ENCODE results near the gene CARD18. TPM values are rescaled to one million over a fixed set of nuclear protein-coding genes. Genes with fewer than 3 reads are reported as not detected.
A peak's percentile ranks its signal among the peaks of the same experiment; 100 is the strongest.

The CARD18 gene
- total and polyA plus RNA-seq, 2 of the 13 experiments (the other 11 are each of a cell fraction or from before 2014, with no cell fraction given) = not detected

- TF ChIP-seq ZNF331 (CRISPR knock-in tag; IDR thresholded peaks at IDR 0.05) (no peak), HNF1B (CRISPR knock-in tag; IDR thresholded peaks at IDR 0.05) (no peak), NFE2L2 (IDR thresholded peaks at IDR 0.05; ENCODE audit: low read length) (no peak), SNAI1 (CRISPR knock-in tag; IDR thresholded peaks at IDR 0.05; ENCODE audit: borderline replicate concordance) (no peak), ZNF780A (CRISPR knock-in tag; IDR thresholded peaks at IDR 0.05) (no peak), ZNF639 (CRISPR knock-in tag; conservative IDR thresholded peaks at IDR 0.05) (no peak), ZNF7 (CRISPR knock-in tag; IDR thresholded peaks at IDR 0.05) (no peak), CBX5 (CRISPR knock-in tag; IDR thresholded peaks at IDR 0.05; ENCODE audit: borderline replicate concordance) (no peak), ARID5B (CRISPR knock-in tag; IDR thresholded peaks at IDR 0.05) (0 out of 2 replicates have a peak, but pooled peaks have one; percentile 31), ZNF772 (CRISPR knock-in tag; IDR thresholded peaks at IDR 0.05) (no peak), XRCC5 (optimal IDR thresholded peaks at IDR 0.05; ENCODE audit: low read length) (no peak), SOX13 (IDR thresholded peaks at IDR 0.05) (no peak), SOX13 (CRISPR knock-in tag; conservative IDR thresholded peaks at IDR 0.05 in 1 of 2, IDR thresholded peaks at IDR 0.05 in 1 of 2) (peak in 1 of 2 experiments; percentile 49; a peak in 2 of 4 replicates), ZNF260 (CRISPR knock-in tag; IDR thresholded peaks at IDR 0.05; ENCODE audit: borderline replicate concordance, low read depth) (no peak), ZIK1 (CRISPR knock-in tag; IDR thresholded peaks at IDR 0.05; ENCODE audit: borderline replicate concordance, low read depth) (no peak), SSRP1 (CRISPR knock-in tag; IDR thresholded peaks at IDR 0.05) (no peak), PITX1 (CRISPR knock-in tag; IDR thresholded peaks at IDR 0.05) (no peak), ZSCAN20 (CRISPR knock-in tag; IDR thresholded peaks at IDR 0.05; ENCODE audit: borderline replicate concordance) (no peak), ZNF274 (CRISPR knock-in tag; IDR thresholded peaks at IDR 0.05) (no peak), ZNF644 (CRISPR knock-in tag; IDR thresholded peaks at IDR 0.05; ENCODE audit: low read depth) (0 out of 2 replicates have a peak, but pooled peaks have one; percentile 44), RELA (CRISPR knock-in tag; IDR thresholded peaks at IDR 0.05) (no peak), FOXA3 (CRISPR knock-in tag; IDR thresholded peaks at IDR 0.05) (0 out of 2 replicates have a peak, but pooled peaks have one; percentile 18), ZBTB21 (CRISPR knock-in tag; IDR thresholded peaks at IDR 0.05) (peak; percentile 54; the same call in 1 of the 2 replicates), TMF1 (CRISPR knock-in tag; IDR thresholded peaks at IDR 0.05; ENCODE audit: low read depth) (no peak), THYN1 (CRISPR knock-in tag; IDR thresholded peaks at IDR 0.05; ENCODE audit: borderline replicate concordance, low read depth) (no peak), CHCHD3 (CRISPR knock-in tag; IDR thresholded peaks at IDR 0.05) (no peak)
- TF ChIP-seq, protein P1, sequence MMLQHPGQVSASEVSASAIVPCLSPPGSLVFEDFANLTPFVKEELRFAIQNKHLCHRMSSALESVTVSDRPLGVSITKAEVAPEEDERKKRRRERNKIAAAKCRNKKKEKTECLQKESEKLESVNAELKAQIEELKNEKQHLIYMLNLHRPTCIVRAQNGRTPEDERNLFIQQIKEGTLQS (CRISPR knock-in tag; IDR thresholded peaks at IDR 0.05) = 0 out of 2 replicates have a peak, but pooled peaks have one; percentile 30
These were observed 16.7 kb upstream of the CARD18 start (continued) for GRCh38 chr11:105156231-105156630.

All from HepG2 (cell line).